WTC11 (cell line): ENCODE data around the gene RTN4RL1. TPM values are rescaled to one million over a fixed set of nuclear protein-coding genes. Genes with fewer than 3 reads are reported as not detected.
A peak's percentile ranks its signal among the peaks of the same experiment; 100 is the strongest.

Experiments
- ATAC-seq: fragments of 200-7000 bp; cut with Tn5 transposase; 2 replicates; pipeline ENCODE4 v1.10.0; 2021; ENCODE audit warnings: mild to moderate bottlenecking, moderate library complexity
- CTCF ChIA-PET: fragments of 300-600 bp; sonication (Branson Sonifier 250); formaldehyde crosslinking; loops from one replicate; lab custom pipeline; 2021; ENCODE audit warnings: antibody characterized with exemption; lab: Charles Lee
- POLR2A ChIA-PET: fragments of 350-600 bp; sonication (Branson Sonifier 250); formaldehyde crosslinking; loops from one replicate; lab custom pipeline; 2021; ENCODE audit warnings: antibody characterized with exemption; lab: Charles Lee
- DNase-seq: peaks from one replicate; pipeline ENCODE4 v3.0.0; 2021; ENCODE audit warnings: low spot score
- H3K27ac Mint-ChIP-seq: 2 replicates; pipeline ENCODE4 v1.8.0; 2021; ENCODE audit warnings: mixed read lengths
- H3K27me3 Mint-ChIP-seq: 2 replicates; pipeline ENCODE4 v1.8.0; 2021; ENCODE audit warnings: low read depth, mild to moderate bottlenecking, moderate library complexity, mixed read lengths
- H3K36me3 Mint-ChIP-seq: 2 replicates; pipeline ENCODE4 v1.8.0; 2021; ENCODE audit warnings: mixed read lengths
- H3K4me1 Mint-ChIP-seq: 2 replicates; pipeline ENCODE4 v1.8.0; 2022; ENCODE audit warnings: mixed read lengths
- H3K4me3 Mint-ChIP-seq: 2 replicates; pipeline ENCODE4 v1.8.0; 2021; ENCODE audit warnings: mild to moderate bottlenecking, moderate library complexity, mixed read lengths
- H3K9me3 Mint-ChIP-seq: 2 replicates; pipeline ENCODE4 v1.8.0; 2021; ENCODE audit warnings: mixed read lengths
- CBFB ChIP-seq: sonication (generic); formaldehyde crosslinking; IDR thresholded peaks from 2 replicates; pipeline ENCODE4 v1.8.1; 2022; ENCODE audit warnings: mild to moderate bottlenecking, low read depth, missing genetic modification reagents
- FOXP1 ChIP-seq: sonication (generic); formaldehyde crosslinking; IDR thresholded peaks from 2 replicates; pipeline ENCODE4 v1.8.0; 2022; ENCODE audit warnings: missing genetic modification reagents, mild to moderate bottlenecking, moderate library complexity, borderline replicate concordance
- GABPB1 ChIP-seq: sonication (generic); formaldehyde crosslinking; IDR thresholded peaks from 2 replicates; pipeline ENCODE4 v1.8.1; 2023; ENCODE audit warnings: mild to moderate bottlenecking, missing genetic modification reagents
- JUN ChIP-seq: sonication (generic); formaldehyde crosslinking; IDR thresholded peaks from 2 replicates; pipeline ENCODE4 v1.8.0; 2023; ENCODE audit warnings: mild to moderate bottlenecking, missing genetic modification reagents
- KAT7 ChIP-seq: sonication (generic); formaldehyde crosslinking; IDR thresholded peaks from 2 replicates; pipeline ENCODE4 v1.8.1; 2023; ENCODE audit warnings: missing genetic modification reagents, mild to moderate bottlenecking, borderline replicate concordance
- MAX ChIP-seq: sonication (generic); formaldehyde crosslinking; IDR thresholded peaks from 2 replicates; pipeline ENCODE4 v1.8.0; 2022; ENCODE audit warnings: mild to moderate bottlenecking, missing genetic modification reagents
- MYBL2 ChIP-seq: sonication (generic); formaldehyde crosslinking; IDR thresholded peaks from 2 replicates; pipeline ENCODE4 v1.8.1; 2023; ENCODE audit warnings: mild to moderate bottlenecking, moderate library complexity, missing genetic modification reagents
- NR2C2 ChIP-seq: sonication (generic); formaldehyde crosslinking; IDR thresholded peaks from 2 replicates; pipeline ENCODE4 v1.8.0; 2022; ENCODE audit warnings: mild to moderate bottlenecking, missing genetic modification reagents
- PREB ChIP-seq: sonication (generic); formaldehyde crosslinking; IDR thresholded peaks from 2 replicates; pipeline ENCODE4 v1.8.1; 2022; ENCODE audit warnings: mild to moderate bottlenecking, missing genetic modification reagents, moderate library complexity, borderline replicate concordance
- SMAD4 ChIP-seq: sonication (generic); formaldehyde crosslinking; IDR thresholded peaks from 2 replicates; pipeline ENCODE4 v1.8.0; 2022; ENCODE audit warnings: mild to moderate bottlenecking, missing genetic modification reagents
- ZNF263 ChIP-seq: sonication (generic); formaldehyde crosslinking; IDR thresholded peaks from 2 replicates; pipeline ENCODE4 v1.8.1; 2022; ENCODE audit warnings: low read depth, mild to moderate bottlenecking, moderate library complexity, missing genetic modification reagents
- ZNF317 ChIP-seq: sonication (generic); formaldehyde crosslinking; IDR thresholded peaks from 2 replicates; pipeline ENCODE4 v1.8.1; 2023; ENCODE audit warnings: low read depth, mild to moderate bottlenecking, moderate library complexity, missing genetic modification reagents, borderline replicate concordance
- ZNF423 ChIP-seq: fragments of 250-450 bp; sonication (Bioruptor Pico); IDR thresholded peaks from 2 replicates; pipeline ENCODE4 v2.1.2; 2022; ENCODE audit warnings: mild to moderate bottlenecking, moderate library complexity
- ZSCAN18 ChIP-seq: fragments of 250-450 bp; sonication (Bioruptor Pico); IDR thresholded peaks from 2 replicates; pipeline ENCODE4 v2.1.2; 2022; ENCODE audit warnings: mild to moderate bottlenecking, moderate library complexity
- total RNA-seq: library from RNA; stranded (reverse); gene quantifications from 3 replicates; pipeline ENCODE4 v1.2.3, GENCODE V29; 2021
- TF ChIP-seq, protein P1 (sequence below): fragments of 250-450 bp; sonication (Bioruptor Pico); IDR thresholded peaks from 2 replicates; pipeline ENCODE4 v1.9.0; 2021; ENCODE audit warnings: mild to moderate bottlenecking, borderline replicate concordance
- TF ChIP-seq, protein P2 (sequence below): sonication (generic); formaldehyde crosslinking; IDR thresholded peaks from 2 replicates; pipeline ENCODE4 v1.8.0; 2022; ENCODE audit warnings: mild to moderate bottlenecking, missing genetic modification reagents

Gene RTN4RL1
- total RNA-seq, 1 experiment from 2014 or later = 0.72 TPM

GRCh38 chr17:1999557-2000251 lies 25.4 kb downstream of the RTN4RL1 start:
- ChIA-PET POLR2A (interaction anchor here (0.7 to 1.0 kb wide), 2 partner anchors 19 to 67 kb away, joined by 3 read pairs; no protein-coding TSS in a partner anchor), CTCF (interaction anchor here (1.0 to 2.8 kb wide), 6 partner anchors 12 to 91 kb away, joined by 3 to 13 read pairs (median 4); partner anchors contain the start of gene RTN4RL1)
- H3K9me3 Mint-ChIP-seq = no peaks in the 10 kb centered on the region
- H3K4me3 Mint-ChIP-seq = peak overlapping the region; percentile 59
- 0 out of 2 replicates have a peak, but pooled peaks have one; percentile 28 for TF ChIP-seq MAX
- TF ChIP-seq NR2C2 = no peak
- no peaks in the 10 kb centered on the region for H3K36me3 Mint-ChIP-seq
- H3K27me3 Mint-ChIP-seq = peaks cover 30% of the 10 kb centered on the region
- DNase-seq (peak; percentile 38), ATAC-seq (peak; percentile 15)
- no peak overlapping the region for H3K27ac Mint-ChIP-seq
- H3K4me1 Mint-ChIP-seq = peaks cover 33% of the 10 kb centered on the region

- H3K9me3 Mint-ChIP-seq = no peaks in the 10 kb centered on the region
- CTCF ChIA-PET = interaction anchor here (0.6 to 2.8 kb wide), 10 partner anchors 13 to 434 kb away, joined by 3 to 13 read pairs (median 3); no protein-coding TSS in a partner anchor
- POLR2A ChIA-PET = interaction anchor here (1.0 kb wide), 1 partner anchor 13 kb away, joined by 3 read pairs; no protein-coding TSS in a partner anchor
- no peak for TF ChIP-seq MYBL2 (CRISPR knock-in tag)
- TF ChIP-seq FOXP1 = peak; percentile 47; the same call in 1 of the 2 replicates
- TF ChIP-seq GABPB1 (CRISPR knock-in tag) = no peak
- no peak for TF ChIP-seq ZNF317
- TF ChIP-seq, all 79 proteins: peak for 1
- ATAC-seq (peak; percentile 26), DNase-seq (peak; percentile 42)
- Mint-ChIP-seq H3K4me1 (peaks cover 33% of the 10 kb centered on the region), H3K36me3 (no peaks in the 10 kb centered on the region), H3K4me3 (0 out of 2 replicates have a peak overlapping the region, but pooled peaks have one; percentile 38), H3K27me3 (peaks cover 30% of the 10 kb centered on the region), H3K27ac (no peak overlapping the region)
Observed at GRCh38 chr17:1997927-1998742, 27.0 kb downstream of the RTN4RL1 start.

- Mint-ChIP-seq H3K9me3 (no peaks in the 10 kb centered on the region), H3K36me3 (no peaks in the 10 kb centered on the region), H3K27ac (no peak overlapping the region), H3K27me3 (peaks cover 30% of the 10 kb centered on the region), H3K4me1 (peaks cover 31% of the 10 kb centered on the region), H3K4me3 (peak overlapping the region; percentile 38)
- ChIA-PET CTCF (interaction anchor here (0.6 to 2.2 kb wide), 6 partner anchors 14 to 85 kb away, joined by 3 to 5 read pairs (median 3); no protein-coding TSS in a partner anchor), POLR2A (no interaction called here)
- peak; percentile 40 for DNase-seq
- ATAC-seq = peak; percentile 57
- TF ChIP-seq, protein P1, sequence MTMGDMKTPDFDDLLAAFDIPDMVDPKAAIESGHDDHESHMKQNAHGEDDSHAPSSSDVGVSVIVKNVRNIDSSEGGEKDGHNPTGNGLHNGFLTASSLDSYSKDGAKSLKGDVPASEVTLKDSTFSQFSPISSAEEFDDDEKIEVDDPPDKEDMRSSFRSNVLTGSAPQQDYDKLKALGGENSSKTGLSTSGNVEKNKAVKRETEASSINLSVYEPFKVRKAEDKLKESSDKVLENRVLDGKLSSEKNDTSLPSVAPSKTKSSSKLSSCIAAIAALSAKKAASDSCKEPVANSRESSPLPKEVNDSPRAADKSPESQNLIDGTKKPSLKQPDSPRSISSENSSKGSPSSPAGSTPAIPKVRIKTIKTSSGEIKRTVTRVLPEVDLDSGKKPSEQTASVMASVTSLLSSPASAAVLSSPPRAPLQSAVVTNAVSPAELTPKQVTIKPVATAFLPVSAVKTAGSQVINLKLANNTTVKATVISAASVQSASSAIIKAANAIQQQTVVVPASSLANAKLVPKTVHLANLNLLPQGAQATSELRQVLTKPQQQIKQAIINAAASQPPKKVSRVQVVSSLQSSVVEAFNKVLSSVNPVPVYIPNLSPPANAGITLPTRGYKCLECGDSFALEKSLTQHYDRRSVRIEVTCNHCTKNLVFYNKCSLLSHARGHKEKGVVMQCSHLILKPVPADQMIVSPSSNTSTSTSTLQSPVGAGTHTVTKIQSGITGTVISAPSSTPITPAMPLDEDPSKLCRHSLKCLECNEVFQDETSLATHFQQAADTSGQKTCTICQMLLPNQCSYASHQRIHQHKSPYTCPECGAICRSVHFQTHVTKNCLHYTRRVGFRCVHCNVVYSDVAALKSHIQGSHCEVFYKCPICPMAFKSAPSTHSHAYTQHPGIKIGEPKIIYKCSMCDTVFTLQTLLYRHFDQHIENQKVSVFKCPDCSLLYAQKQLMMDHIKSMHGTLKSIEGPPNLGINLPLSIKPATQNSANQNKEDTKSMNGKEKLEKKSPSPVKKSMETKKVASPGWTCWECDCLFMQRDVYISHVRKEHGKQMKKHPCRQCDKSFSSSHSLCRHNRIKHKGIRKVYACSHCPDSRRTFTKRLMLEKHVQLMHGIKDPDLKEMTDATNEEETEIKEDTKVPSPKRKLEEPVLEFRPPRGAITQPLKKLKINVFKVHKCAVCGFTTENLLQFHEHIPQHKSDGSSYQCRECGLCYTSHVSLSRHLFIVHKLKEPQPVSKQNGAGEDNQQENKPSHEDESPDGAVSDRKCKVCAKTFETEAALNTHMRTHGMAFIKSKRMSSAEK = no peak
- TF ChIP-seq JUN (no peak), SMAD4 (CRISPR knock-in tag) (no peak), ZNF423 (CRISPR knock-in tag) (no peak), PREB (CRISPR knock-in tag) (no peak), ZSCAN18 (CRISPR knock-in tag) (no peak), CBFB (CRISPR knock-in tag) (no peak), ZNF263 (CRISPR knock-in tag) (no peak), KAT7 (CRISPR knock-in tag) (no peak)
- TF ChIP-seq, protein P2, sequence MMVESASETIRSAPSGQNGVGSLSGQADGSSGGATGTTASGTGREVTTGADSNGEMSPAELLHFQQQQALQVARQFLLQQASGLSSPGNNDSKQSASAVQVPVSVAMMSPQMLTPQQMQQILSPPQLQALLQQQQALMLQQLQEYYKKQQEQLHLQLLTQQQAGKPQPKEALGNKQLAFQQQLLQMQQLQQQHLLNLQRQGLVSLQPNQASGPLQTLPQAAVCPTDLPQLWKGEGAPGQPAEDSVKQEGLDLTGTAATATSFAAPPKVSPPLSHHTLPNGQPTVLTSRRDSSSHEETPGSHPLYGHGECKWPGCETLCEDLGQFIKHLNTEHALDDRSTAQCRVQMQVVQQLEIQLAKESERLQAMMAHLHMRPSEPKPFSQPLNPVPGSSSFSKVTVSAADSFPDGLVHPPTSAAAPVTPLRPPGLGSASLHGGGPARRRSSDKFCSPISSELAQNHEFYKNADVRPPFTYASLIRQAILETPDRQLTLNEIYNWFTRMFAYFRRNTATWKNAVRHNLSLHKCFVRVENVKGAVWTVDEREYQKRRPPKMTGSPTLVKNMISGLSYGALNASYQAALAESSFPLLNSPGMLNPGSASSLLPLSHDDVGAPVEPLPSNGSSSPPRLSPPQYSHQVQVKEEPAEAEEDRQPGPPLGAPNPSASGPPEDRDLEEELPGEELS (CRISPR knock-in tag) = no peak
Observed at GRCh38 chr17:1997289-1997926, 27.7 kb downstream of the RTN4RL1 start.
